Smooth muscle cell (in vitro differentiated cells): ENCODE results near the gene VENTX. TPM values are rescaled to one million over a fixed set of nuclear protein-coding genes. Genes with fewer than 3 reads are reported as not detected.

Experiments used
- DNase-seq: peaks from one replicate; lab custom pipeline; 2025; ENCODE audit not compliant: unreplicated experiment; lab: John Stamatoyannopoulos, UW
- H2AFZ ChIP-seq: fragments of 200-600 bp; sonication (generic); 2 replicates; pipeline ENCODE4 v1.6.0; 2016; ENCODE audit warnings: antibody characterized with exemption, low read depth, mild to moderate bottlenecking
- H3F3A ChIP-seq: fragments of 200-600 bp; sonication (generic); 2 replicates; pipeline ENCODE4 v1.6.0; 2017; ENCODE audit warnings: antibody characterized with exemption, low read depth
- H3K27ac ChIP-seq: fragments of 200-600 bp; sonication (generic); 2 replicates; pipeline ENCODE4 v1.5.1; 2016; ENCODE audit warnings: low read depth, mild to moderate bottlenecking
- H3K27me3 ChIP-seq: fragments of 200-600 bp; sonication (generic); 2 replicates; pipeline ENCODE4 v1.6.1; 2016; ENCODE audit warnings: low read depth, mild to moderate bottlenecking
- H3K36me3 ChIP-seq: fragments of 200-600 bp; sonication (generic); 2 replicates; pipeline ENCODE4 v1.5.1; 2016; ENCODE audit warnings: low read depth
- H3K4me1 ChIP-seq: fragments of 200-600 bp; sonication (generic); 2 replicates; pipeline ENCODE4 v1.5.1; 2016; ENCODE audit warnings: low read depth
- H3K4me2 ChIP-seq: fragments of 200-600 bp; sonication (generic); 2 replicates; pipeline ENCODE4 v1.6.0; 2016; ENCODE audit warnings: mild to moderate bottlenecking
- H3K4me3 ChIP-seq: fragments of 200-600 bp; sonication (generic); 2 replicates; pipeline ENCODE4 v1.5.1; 2016; ENCODE audit warnings: mild to moderate bottlenecking
- H3K79me2 ChIP-seq: fragments of 200-600 bp; sonication (generic); 2 replicates; pipeline ENCODE4 v1.6.0; 2016; ENCODE audit warnings: low read depth, mild to moderate bottlenecking
- H3K9ac ChIP-seq: fragments of 200-600 bp; sonication (generic); 2 replicates; pipeline ENCODE4 v1.6.0; 2016; ENCODE audit warnings: low read depth
- H3K9me3 ChIP-seq: fragments of 200-600 bp; sonication (generic); replicated peaks from 2 replicates; pipeline ENCODE4 v1.5.1; 2016; ENCODE audit warnings: low read depth
- H4K20me1 ChIP-seq: fragments of 200-600 bp; sonication (generic); 2 replicates; pipeline ENCODE4 v1.6.0; 2016; ENCODE audit warnings: low read depth
- WGBS: methylation state at CpG from one replicate; pipeline ENCODE4 v1.1.7; 2016; ENCODE audit warnings: low lambda C conversion rate; 5-methylcytosine and 5-hydroxymethylcytosine counted together
- polyA plus RNA-seq: library from polyadenylated mRNA; unstranded; fragments of >200 nt; fragmentation: Nextera tagmentation; extraction: Ambion mirVana; gene quantifications from 2 replicates; pipeline ENCODE4 v1.2.1, GENCODE V29; 2016
- total RNA-seq: library from RNA; depleted of rRNA; stranded (reverse); fragments of >200 nt; gene quantifications from 2 replicates; pipeline ENCODE4 v1.2.3, GENCODE V29; 2014
- TF ChIP-seq, protein P1 (sequence below): fragments of 200-600 bp; sonication (generic); IDR thresholded peaks from 2 replicates; pipeline ENCODE4 v1.5.1; 2017; ENCODE audit warnings: borderline replicate concordance, mild to moderate bottlenecking, antibody characterized with exemption; ENCODE audit not compliant: insufficient read depth, poor library complexity, severe bottlenecking

Gene VENTX
- total and polyA plus RNA-seq, 2 experiments from 2014 or later: not detected

DNA sequence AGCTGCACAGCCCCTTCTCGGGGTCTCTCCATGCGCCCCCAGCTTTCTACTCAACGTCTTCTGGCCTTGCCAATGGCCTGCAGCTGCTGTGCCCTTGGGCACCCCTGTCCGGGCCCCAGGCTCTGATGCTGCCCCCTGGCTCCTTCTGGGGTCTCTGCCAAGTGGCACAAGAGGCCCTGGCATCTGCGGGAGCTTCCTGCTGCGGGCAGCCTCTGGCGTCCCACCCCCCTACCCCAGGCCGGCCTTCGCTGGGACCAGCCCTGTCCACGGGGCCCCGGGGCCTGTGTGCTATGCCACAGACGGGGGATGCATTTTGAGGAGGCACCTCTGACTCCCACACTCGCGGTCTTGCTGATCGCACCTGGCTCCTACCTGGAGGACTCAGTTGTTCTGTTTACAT, 2.3 kb downstream of the VENTX start:
- WGBS: 98% methylated on average over 15 of the region's 15 CpGs

DNA sequence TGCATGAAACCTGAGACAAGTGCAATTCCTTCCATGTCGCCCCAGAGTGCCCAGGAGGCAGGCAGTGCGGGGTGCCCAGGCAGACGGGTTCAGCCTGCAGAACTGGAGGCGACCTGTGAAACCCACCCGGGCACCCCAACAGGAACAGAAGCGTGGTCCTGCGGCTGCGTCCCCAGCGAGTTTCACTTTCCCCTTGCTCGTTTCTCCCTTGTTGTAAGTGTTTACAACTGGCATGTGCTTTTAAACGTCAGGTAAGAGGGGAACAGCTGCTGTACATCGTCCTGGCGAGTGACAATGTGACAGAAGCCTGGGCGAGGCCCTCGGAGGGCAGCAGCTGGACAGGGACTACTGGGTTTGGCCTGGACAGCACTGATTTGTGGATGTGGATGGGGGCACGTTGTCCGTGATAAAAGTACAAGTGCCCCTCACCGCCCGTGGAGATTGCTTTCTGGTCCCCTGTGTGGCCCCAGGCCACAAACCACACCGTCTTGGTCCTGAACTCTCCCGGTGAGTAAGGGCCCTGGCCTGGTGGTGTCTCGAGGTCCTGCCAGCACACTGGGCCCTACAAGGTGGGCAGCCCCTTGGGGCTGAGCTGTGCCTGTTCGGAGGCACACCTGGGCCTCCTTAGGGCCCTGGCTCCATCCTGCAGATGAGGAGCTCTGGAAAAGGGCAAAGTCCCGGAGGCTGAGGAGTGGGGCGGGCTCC, 4.0 kb downstream of the VENTX start:
- no peak overlapping the region for H3K4me2 ChIP-seq
- H3K4me3 ChIP-seq: no peak overlapping the region
- no peak overlapping the region for H3K27ac ChIP-seq
- peaks cover 34% of the 10 kb centered on the region for H3K27me3 ChIP-seq
- no peak for DNase-seq
- no peak overlapping the region for H2AFZ ChIP-seq
- H3K4me1 ChIP-seq: peaks cover 18% of the 10 kb centered on the region
- H3K79me2 ChIP-seq: no peaks in the 10 kb centered on the region
- WGBS: 92% methylated on average over 25 of the region's 25 CpGs
- no peaks in the 10 kb centered on the region for H3K36me3 ChIP-seq
- TF ChIP-seq, protein P1, sequence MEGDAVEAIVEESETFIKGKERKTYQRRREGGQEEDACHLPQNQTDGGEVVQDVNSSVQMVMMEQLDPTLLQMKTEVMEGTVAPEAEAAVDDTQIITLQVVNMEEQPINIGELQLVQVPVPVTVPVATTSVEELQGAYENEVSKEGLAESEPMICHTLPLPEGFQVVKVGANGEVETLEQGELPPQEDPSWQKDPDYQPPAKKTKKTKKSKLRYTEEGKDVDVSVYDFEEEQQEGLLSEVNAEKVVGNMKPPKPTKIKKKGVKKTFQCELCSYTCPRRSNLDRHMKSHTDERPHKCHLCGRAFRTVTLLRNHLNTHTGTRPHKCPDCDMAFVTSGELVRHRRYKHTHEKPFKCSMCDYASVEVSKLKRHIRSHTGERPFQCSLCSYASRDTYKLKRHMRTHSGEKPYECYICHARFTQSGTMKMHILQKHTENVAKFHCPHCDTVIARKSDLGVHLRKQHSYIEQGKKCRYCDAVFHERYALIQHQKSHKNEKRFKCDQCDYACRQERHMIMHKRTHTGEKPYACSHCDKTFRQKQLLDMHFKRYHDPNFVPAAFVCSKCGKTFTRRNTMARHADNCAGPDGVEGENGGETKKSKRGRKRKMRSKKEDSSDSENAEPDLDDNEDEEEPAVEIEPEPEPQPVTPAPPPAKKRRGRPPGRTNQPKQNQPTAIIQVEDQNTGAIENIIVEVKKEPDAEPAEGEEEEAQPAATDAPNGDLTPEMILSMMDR: no peak
- H3F3A ChIP-seq: no peaks in the 10 kb centered on the region
- H4K20me1 ChIP-seq: no peaks in the 10 kb centered on the region
- H3K9me3 ChIP-seq: no peaks in the 10 kb centered on the region
- no peak overlapping the region for H3K9ac ChIP-seq

More for the DNA sequence above, 2.3 kb downstream of the VENTX start:
- TF ChIP-seq, protein P1: no peak
- Histone ChIP-seq H3K9ac (no peak overlapping the region), H3K4me3 (no peak overlapping the region), H3K4me1 (peaks cover 23% of the 10 kb centered on the region), H3K4me2 (no peak overlapping the region), H3F3A (no peaks in the 10 kb centered on the region), H3K79me2 (no peaks in the 10 kb centered on the region), H3K27ac (no peak overlapping the region), H2AFZ (no peak overlapping the region), H4K20me1 (no peaks in the 10 kb centered on the region), H3K27me3 (peaks cover 50% of the 10 kb centered on the region), H3K36me3 (no peaks in the 10 kb centered on the region), H3K9me3 (no peaks in the 10 kb centered on the region)
- DNase-seq: no peak

DNA sequence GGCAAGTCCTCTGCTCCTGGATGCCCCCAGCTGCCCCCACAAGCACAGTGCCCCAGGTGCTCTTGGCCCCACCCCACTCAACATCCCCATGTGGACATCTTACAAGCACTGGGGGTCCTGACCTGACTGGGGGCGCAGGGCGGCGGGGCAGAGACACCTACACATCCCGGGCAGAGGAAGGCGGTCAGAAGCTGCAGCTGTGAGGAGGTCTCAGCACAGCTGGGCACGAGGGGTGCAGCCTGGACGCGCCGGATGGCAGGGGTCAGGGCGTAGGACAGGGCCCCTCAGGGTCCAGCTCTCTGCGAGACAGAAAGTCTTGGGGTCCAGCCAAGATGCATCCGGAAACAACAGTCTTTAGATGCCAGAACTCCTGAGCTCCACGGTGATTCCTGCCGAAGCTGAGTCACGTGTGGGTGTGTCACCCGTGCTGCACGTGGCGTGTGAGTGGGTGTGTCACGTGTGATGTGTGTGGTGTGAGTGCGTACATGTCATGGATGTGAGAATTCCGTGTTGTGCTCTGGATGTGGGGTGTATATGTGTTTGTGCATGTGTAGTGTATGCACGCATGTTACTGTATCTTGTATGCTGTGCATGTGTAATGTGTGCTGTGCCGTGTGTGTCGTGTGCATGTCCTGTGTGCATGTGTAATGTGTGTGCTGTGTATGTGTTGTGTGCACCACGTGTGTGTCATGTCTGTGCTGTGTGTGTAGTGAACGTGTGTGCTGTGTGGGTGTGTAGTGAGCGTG, 5.1 kb downstream of the VENTX start:
- H3K27me3 ChIP-seq: peaks cover 22% of the 10 kb centered on the region
- 94% methylated on average over 26 of the region's 27 CpGs for WGBS
- no peak overlapping the region for H3K27ac ChIP-seq
- H3K4me2 ChIP-seq: no peak overlapping the region
- TF ChIP-seq, protein P1: no peak
- peaks cover 13% of the 10 kb centered on the region for H3K4me1 ChIP-seq
- H2AFZ ChIP-seq: no peak overlapping the region
- no peaks in the 10 kb centered on the region for H3K36me3 ChIP-seq
- DNase-seq: no peak
- no peaks in the 10 kb centered on the region for H4K20me1 ChIP-seq
- no peak overlapping the region for H3K9ac ChIP-seq
- H3K4me3 ChIP-seq: no peak overlapping the region
- H3F3A ChIP-seq: no peaks in the 10 kb centered on the region
- no peaks in the 10 kb centered on the region for H3K79me2 ChIP-seq
- H3K9me3 ChIP-seq: no peaks in the 10 kb centered on the region
